T follicular helper cell (primary cell): Measurements from ENCODE around the gene MTARC1.

Experiments used
- DNase-seq: peaks from one replicate; pipeline ENCODE4 v3.0.0-alpha.2; 2020; ENCODE audit warnings: low read depth

MTARC1 gene

DNA sequence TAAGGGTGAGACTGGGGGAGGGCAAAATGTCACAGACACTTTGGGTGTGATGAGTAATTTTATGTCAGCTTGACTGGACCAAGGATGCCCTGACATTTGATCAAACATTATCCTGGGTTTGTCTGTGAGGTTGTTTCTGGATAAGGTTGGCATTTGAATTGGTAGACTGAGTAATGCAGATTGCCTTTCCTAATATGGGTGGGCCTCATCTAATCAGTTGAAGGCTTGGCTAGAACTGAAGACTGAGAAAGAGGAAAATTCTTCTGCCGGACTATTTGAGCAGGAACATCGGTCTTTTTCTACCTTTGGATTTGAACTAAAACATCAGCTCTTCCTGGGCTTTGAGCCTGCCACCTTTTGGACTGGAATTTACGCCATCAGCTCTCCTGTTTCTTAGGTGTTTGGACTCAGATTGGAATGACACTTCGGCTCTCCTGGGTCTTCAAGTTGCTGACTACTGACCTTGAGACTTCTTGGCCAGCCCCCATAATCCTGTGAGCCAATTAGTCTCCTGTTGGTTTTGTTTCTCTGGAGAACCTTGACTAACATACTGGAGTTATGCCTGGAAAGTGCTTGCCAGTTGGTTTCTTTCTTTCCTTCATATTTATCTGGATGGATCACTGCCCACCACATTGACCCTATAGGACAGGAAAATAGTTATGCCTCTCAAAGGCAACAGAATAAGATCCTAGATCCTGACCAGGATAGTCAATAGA is 47.6 kb downstream of the MTARC1 start:
- DNase-seq, result no peak
